GM12878 (cell line): ENCODE results near the gene SRCAP. TPM values are rescaled to one million over a fixed set of nuclear protein-coding genes. Genes with fewer than 3 reads are reported as not detected.

Source experiments
- ATF7 ChIP-seq: fragments of 450-650 bp; IDR thresholded peaks from 2 replicates; pipeline ENCODE4 v1.6.1; 2016; ENCODE audit warnings: low read depth, mild to moderate bottlenecking
- BCL11A ChIP-seq: IDR thresholded peaks from 2 replicates; pipeline ENCODE4 v1.6.1; 2011; ENCODE audit warnings: low read depth, low read length
- E4F1 ChIP-seq: fragments of 450-650 bp; IDR thresholded peaks from 2 replicates; pipeline ENCODE4 v1.6.1; 2018; ENCODE audit warnings: borderline replicate concordance, mild to moderate bottlenecking; ENCODE audit not compliant: partially characterized antibody
- HCFC1 ChIP-seq: fragments of 150-350 bp; IDR thresholded peaks from 2 replicates; pipeline ENCODE4 v1.6.1; 2014; ENCODE audit warnings: low read length
- IKZF2 ChIP-seq, 2 experiments: fragments of 450-650 bp; IDR thresholded peaks; 2 replicates each; pipeline ENCODE4 v1.6.1; 2017; ENCODE audit warnings: mild to moderate bottlenecking in 2 of 2, moderate library complexity in 2 of 2
- IRF3 ChIP-seq: fragments of 450-650 bp; IDR thresholded peaks from 2 replicates; pipeline ENCODE4 v1.6.1; 2014; ENCODE audit warnings: mild to moderate bottlenecking
- NRF1 ChIP-seq: conservative IDR thresholded peaks from 2 replicates; pipeline ENCODE4 v1.6.1; 2011; ENCODE audit warnings: mild to moderate bottlenecking, low read depth, low read length, improper control_type of control experiment
- POU2F2 ChIP-seq: IDR thresholded peaks from 3 replicates; pipeline ENCODE4 v1.6.1; 2011; ENCODE audit warnings: low read depth, mild to moderate bottlenecking, low read length, borderline replicate concordance
- SMAD1 ChIP-seq: fragments of 450-650 bp; IDR thresholded peaks from 2 replicates; pipeline ENCODE4 v1.6.1; 2018; ENCODE audit warnings: mild to moderate bottlenecking, low read depth; ENCODE audit not compliant: partially characterized antibody
- TBL1XR1 ChIP-seq: IDR thresholded peaks from 2 replicates; pipeline ENCODE4 v1.6.1; 2012; ENCODE audit warnings: low read depth, low read length, improper control_type of control experiment
- TCF12 ChIP-seq: IDR thresholded peaks from 2 replicates; pipeline ENCODE4 v1.6.1; 2011; ENCODE audit warnings: low read depth, mild to moderate bottlenecking, low read length
- ZNF384 ChIP-seq: IDR thresholded peaks from 2 replicates; pipeline ENCODE4 v1.6.1; 2012; ENCODE audit warnings: low read depth, mild to moderate bottlenecking, low read length, improper control_type of control experiment, borderline replicate concordance
- polyA plus RNA-seq, 11 experiments: library from polyadenylated mRNA; depleted of rRNA in 4 of 11; unstranded in 6 of 11; stranded (reverse) in 5 of 11; fragments of >200 nt; fragmentation: Nextera tagmentation in 4 of 11; fragmentation: Illumina TruSeq in 1 of 11; extraction: Ambion mirVana in 4 of 11; extraction: Trizol in 1 of 11; gene quantifications; 1 replicate in 1 of 11; 2 replicates in 10 of 11; pipeline versions ENCODE4 v1.2.1 to v1.2.3, GENCODE V29; 2011 to 2016; ENCODE audit warnings: inconsistent platforms in 2 of 11, missing spikeins in 2 of 11, low read depth in 1 of 11
- total RNA-seq, 4 experiments: library from RNA; depleted of rRNA in 3 of 4; stranded (reverse); fragments of >200 nt in 3 of 4; fragmentation: Illumina TruSeq in 1 of 4; extraction: Trizol in 1 of 4; gene quantifications; 2 replicates each; pipeline versions ENCODE4 v1.2.1 to v1.2.3, GENCODE V29; 2013 to 2021
- TF ChIP-seq, protein P1 (sequence below): IDR thresholded peaks from 2 replicates; pipeline ENCODE4 v1.6.1; 2011; ENCODE audit warnings: borderline replicate concordance, low read depth, mild to moderate bottlenecking, moderate library complexity, mixed read lengths, low read length; ENCODE audit not compliant: insufficient read depth; ENCODE audit errors: extremely low read length

SRCAP gene
- total and polyA plus RNA-seq, 10 of the 15 experiments (the other 5 are each of a cell fraction or from before 2014, with no cell fraction given) = 0.24 to 58.4 (median 11.6) TPM

- TF ChIP-seq ZNF384 (no peak), ATF7 (no peak), NRF1 (no peak), IRF3 (no peak), POU2F2 (no peak), HCFC1 (no peak), SMAD1 (no peak), BCL11A (0 out of 2 replicates have a peak, but pooled peaks have one; percentile 8), IKZF2 (IDR thresholded peaks at IDR 0.05) (no peak), E4F1 (no peak), TBL1XR1 (no peak), TCF12 (peak; percentile 68)
- TF ChIP-seq, protein P1, sequence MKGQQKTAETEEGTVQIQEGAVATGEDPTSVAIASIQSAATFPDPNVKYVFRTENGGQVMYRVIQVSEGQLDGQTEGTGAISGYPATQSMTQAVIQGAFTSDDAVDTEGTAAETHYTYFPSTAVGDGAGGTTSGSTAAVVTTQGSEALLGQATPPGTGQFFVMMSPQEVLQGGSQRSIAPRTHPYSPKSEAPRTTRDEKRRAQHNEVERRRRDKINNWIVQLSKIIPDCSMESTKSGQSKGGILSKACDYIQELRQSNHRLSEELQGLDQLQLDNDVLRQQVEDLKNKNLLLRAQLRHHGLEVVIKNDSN = no peak
These were observed 35.2 kb upstream of the SRCAP start (continued) for GRCh38 chr16:30663820-30664219.
